Measurements from ENCODE around the gene TMEM179. TPM values are rescaled to one million over a fixed set of nuclear protein-coding genes. Genes with fewer than 3 reads are reported as not detected.

The TMEM179 gene
- total RNA-seq, 2 donors from 2014 or later = 8.2 to 15.7 TPM

DNA sequence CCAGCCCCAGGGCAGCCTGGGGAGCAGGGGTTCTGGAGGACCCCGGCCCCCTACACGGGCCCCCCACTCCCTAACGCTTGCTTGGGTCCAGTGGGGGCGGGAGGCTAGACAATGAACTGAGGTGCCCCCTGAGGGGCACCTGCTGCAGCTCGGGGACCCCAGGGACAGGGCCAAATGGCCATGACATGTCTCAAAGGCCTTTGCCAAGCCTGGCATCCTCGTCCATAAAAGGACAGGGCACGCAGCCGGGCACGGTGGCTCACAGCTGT, 36.7 kb downstream of the TMEM179 start:
- Mint-ChIP-seq H3K36me3 (ENCODE audit: low read depth) (no peaks in the 10 kb centered on the region), H3K9me3 (no peaks in the 10 kb centered on the region), H3K4me3 (no peak overlapping the region), H3K27ac (no peak overlapping the region), H3K4me1 (no peaks in the 10 kb centered on the region), H3K27me3 (ENCODE audit: insufficient read depth) (no peaks in the 10 kb centered on the region)
- TF ChIP-seq, protein P1, sequence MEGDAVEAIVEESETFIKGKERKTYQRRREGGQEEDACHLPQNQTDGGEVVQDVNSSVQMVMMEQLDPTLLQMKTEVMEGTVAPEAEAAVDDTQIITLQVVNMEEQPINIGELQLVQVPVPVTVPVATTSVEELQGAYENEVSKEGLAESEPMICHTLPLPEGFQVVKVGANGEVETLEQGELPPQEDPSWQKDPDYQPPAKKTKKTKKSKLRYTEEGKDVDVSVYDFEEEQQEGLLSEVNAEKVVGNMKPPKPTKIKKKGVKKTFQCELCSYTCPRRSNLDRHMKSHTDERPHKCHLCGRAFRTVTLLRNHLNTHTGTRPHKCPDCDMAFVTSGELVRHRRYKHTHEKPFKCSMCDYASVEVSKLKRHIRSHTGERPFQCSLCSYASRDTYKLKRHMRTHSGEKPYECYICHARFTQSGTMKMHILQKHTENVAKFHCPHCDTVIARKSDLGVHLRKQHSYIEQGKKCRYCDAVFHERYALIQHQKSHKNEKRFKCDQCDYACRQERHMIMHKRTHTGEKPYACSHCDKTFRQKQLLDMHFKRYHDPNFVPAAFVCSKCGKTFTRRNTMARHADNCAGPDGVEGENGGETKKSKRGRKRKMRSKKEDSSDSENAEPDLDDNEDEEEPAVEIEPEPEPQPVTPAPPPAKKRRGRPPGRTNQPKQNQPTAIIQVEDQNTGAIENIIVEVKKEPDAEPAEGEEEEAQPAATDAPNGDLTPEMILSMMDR (conservative IDR thresholded peaks at IDR 0.05) = no peak
- H3K36me3 ChIP-seq (ENCODE audit: control insufficient read depth, insufficient read depth, low read length) = no peaks in the 10 kb centered on the region
- no peak overlapping the region for H3K4me3 ChIP-seq (ENCODE audit: low read length)
- no peak overlapping the region for H3K27ac ChIP-seq (ENCODE audit: low read depth, low read length)
- peaks cover 2% of the 10 kb centered on the region for H3K4me1 ChIP-seq (ENCODE audit: control insufficient read depth, insufficient read depth, low read length)
- H3K9me3 ChIP-seq (ENCODE audit: control insufficient read depth, low read length) = no peaks in the 10 kb centered on the region
- 93 to 94% methylated on average over 4 to 9 of the region's 9 CpGs for WGBS, 2 experiments (ENCODE audit: insufficient coverage in 1 of 2, insufficient read length in 1 of 2)
- no peak overlapping the region for H3K9ac ChIP-seq (ENCODE audit: extremely low read depth, low read length, poor library complexity, severe bottlenecking)
- no peak for DNase-seq
- H3K27me3 ChIP-seq (ENCODE audit: control insufficient read depth, insufficient read depth, low read length, poor library complexity, severe bottlenecking) = no peaks in the 10 kb centered on the region

DNA sequence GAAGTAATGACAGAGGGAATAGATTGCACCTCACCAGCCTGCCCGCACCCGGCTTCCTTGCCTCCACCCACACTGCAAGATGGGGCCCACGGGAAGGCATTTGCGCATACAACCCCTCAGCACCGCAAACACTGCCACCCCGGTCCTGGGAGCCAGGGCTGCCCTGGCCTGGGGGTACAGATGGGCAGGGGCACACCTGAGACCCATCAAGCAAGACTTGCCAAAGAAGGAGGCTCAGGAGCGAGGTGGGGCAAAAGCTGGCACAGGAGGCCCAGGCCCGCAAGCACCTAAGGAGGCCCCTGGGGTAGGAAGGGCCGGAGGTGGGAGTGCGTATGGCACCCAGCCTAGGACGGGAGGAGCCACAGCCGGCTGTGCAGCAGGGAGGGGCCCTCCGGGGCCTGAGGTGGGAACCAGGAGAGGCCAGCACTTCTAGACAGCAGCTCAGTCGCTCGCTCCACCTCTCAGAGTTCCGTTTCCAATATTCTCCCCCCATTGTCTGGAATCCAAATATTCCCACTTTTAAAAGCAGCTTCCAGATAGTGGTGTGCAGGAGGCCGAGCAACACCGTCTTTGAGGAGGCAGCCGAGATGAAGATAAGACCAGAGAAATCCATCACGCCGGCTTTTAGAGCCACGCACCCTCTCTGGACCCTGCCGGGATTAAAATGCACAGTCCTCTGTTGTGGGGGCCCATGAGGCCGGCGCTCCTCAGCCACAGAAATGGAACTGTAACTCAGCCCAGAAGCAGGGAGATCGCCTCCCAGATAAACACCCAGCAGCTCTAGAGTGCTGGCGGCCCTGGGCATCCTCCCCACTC, 37.2 kb downstream of the TMEM179 start:
- H3K36me3 ChIP-seq (ENCODE audit: control insufficient read depth, insufficient read depth, low read length) = no peaks in the 10 kb centered on the region
- H3K4me3 ChIP-seq (ENCODE audit: low read length) = no peak overlapping the region
- H3K36me3 Mint-ChIP-seq (ENCODE audit: low read depth) = no peaks in the 10 kb centered on the region
- H3K27ac Mint-ChIP-seq = no peak overlapping the region
- H3K4me3 Mint-ChIP-seq = no peak overlapping the region
- DNase-seq = no peak
- no peak overlapping the region for H3K9ac ChIP-seq (ENCODE audit: extremely low read depth, low read length, poor library complexity, severe bottlenecking)
- H3K4me1 ChIP-seq (ENCODE audit: control insufficient read depth, insufficient read depth, low read length) = peaks cover 2% of the 10 kb centered on the region
- whole genome bisulfite sequencing, 2 experiments (ENCODE audit: insufficient coverage in 1 of 2, insufficient read length in 1 of 2) = 90 to 94% methylated on average over 23 to 27 of the region's 27 CpGs
- H3K4me1 Mint-ChIP-seq = no peaks in the 10 kb centered on the region
- H3K27me3 Mint-ChIP-seq (ENCODE audit: insufficient read depth) = no peaks in the 10 kb centered on the region
- H3K9me3 Mint-ChIP-seq = no peaks in the 10 kb centered on the region
- no peaks in the 10 kb centered on the region for H3K9me3 ChIP-seq (ENCODE audit: control insufficient read depth, low read length)
- TF ChIP-seq, protein P1 (conservative IDR thresholded peaks at IDR 0.05) = no peak
- H3K27ac ChIP-seq (ENCODE audit: low read depth, low read length) = no peak overlapping the region
- H3K27me3 ChIP-seq (ENCODE audit: control insufficient read depth, insufficient read depth, low read length, poor library complexity, severe bottlenecking) = no peaks in the 10 kb centered on the region

DNA sequence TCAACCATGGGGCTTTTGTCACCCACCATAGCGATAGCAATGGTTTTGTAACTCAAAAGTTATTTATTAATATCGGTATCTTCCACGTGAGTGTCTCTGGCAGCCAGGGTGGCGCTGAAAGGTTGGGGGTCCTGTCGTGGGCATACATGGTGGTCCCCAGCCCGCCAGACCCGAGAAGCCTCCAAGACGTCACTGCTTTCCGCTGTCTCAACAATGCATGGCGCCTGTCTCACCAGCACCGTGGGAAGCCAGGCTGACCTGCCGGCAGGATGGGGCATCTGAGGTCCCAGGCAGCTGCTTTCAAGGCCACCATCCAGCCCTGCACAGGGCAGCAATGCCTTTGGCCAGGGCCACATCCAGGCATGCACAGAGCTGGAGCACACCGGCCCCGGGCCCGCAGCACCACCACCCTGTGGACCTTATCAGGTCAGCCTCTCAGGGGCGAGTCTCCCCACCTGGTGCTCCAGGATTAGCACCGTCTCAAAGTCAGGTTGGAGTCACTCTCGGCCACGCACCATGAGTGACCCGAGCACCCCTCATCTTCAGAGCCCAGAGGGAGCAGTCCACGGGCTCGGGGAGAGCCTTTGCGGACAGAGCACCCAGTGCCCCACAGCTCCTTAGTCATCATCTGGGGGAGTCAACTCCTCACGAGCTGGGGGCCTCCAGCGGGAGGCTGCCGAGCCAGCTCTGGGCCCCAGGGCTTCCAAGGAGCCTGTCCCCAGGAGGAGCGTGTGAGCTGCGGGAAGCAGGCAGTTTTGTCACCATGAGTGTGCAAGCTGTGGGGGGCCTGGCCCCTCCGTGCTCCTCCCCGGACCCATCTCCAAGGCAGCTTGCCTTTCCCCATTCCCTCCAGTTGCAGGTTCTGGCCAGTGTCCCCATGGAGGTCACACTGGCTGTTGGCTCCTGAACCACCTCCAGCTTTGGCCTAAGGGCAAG, 39.6 kb downstream of the TMEM179 start:
- Histone ChIP-seq H3K9me3 (ENCODE audit: control insufficient read depth, low read length) (no peaks in the 10 kb centered on the region), H3K4me3 (ENCODE audit: low read length) (no peak overlapping the region), H3K27me3 (ENCODE audit: control insufficient read depth, insufficient read depth, low read length, poor library complexity, severe bottlenecking) (no peaks in the 10 kb centered on the region), H3K4me1 (ENCODE audit: control insufficient read depth, insufficient read depth, low read length) (peaks cover 2% of the 10 kb centered on the region), H3K27ac (ENCODE audit: low read depth, low read length) (no peak overlapping the region), H3K9ac (ENCODE audit: extremely low read depth, low read length, poor library complexity, severe bottlenecking) (no peak overlapping the region), H3K36me3 (ENCODE audit: control insufficient read depth, insufficient read depth, low read length) (no peaks in the 10 kb centered on the region)
- TF ChIP-seq, protein P1 (conservative IDR thresholded peaks at IDR 0.05) = no peak
- no peaks in the 10 kb centered on the region for H3K9me3 Mint-ChIP-seq
- no peak overlapping the region for H3K27ac Mint-ChIP-seq
- H3K36me3 Mint-ChIP-seq (ENCODE audit: low read depth) = no peaks in the 10 kb centered on the region
- no peak overlapping the region for H3K4me3 Mint-ChIP-seq
- 94 to 95% methylated on average over 18 to 30 of the region's 30 CpGs for WGBS, 2 experiments (ENCODE audit: insufficient coverage in 1 of 2, insufficient read length in 1 of 2)
- H3K4me1 Mint-ChIP-seq = no peaks in the 10 kb centered on the region
- H3K27me3 Mint-ChIP-seq (ENCODE audit: insufficient read depth) = no peaks in the 10 kb centered on the region
- no peak for DNase-seq
